Sigmoid colon (tissue), 7 donors: ENCODE results near the gene PBX3. TPM values are rescaled to one million over a fixed set of nuclear protein-coding genes. Genes with fewer than 3 reads are reported as not detected.
A peak's percentile ranks its signal among the peaks of the same experiment; 100 is the strongest.

Experiments
- DNase-seq: peaks from one replicate; pipeline ENCODE4 v3.0.0-alpha.2; 2019
- H3K27ac ChIP-seq, 4 donors: fragments of 200-600 bp; sonication (generic); one replicate each; pipeline ENCODE4 v1.5.1; 2016 to 2019; ENCODE audit warnings: mild to moderate bottlenecking in 1 of 4
- H3K27me3 ChIP-seq, 3 donors: fragments of 200-600 bp; sonication (generic); one replicate each; pipeline ENCODE4 v1.5.1; 2019; ENCODE audit warnings: mild to moderate bottlenecking in 1 of 3
- H3K36me3 ChIP-seq, 4 donors: fragments of 200-600 bp; sonication (generic); one replicate each; pipeline ENCODE4 v1.5.1; 2016 to 2019
- H3K4me1 ChIP-seq, 4 donors: fragments of 200-600 bp; sonication (generic); one replicate each; pipeline ENCODE4 v1.5.1; 2017 to 2019
- H3K4me3 ChIP-seq, 4 donors: fragments of 200-600 bp; sonication (generic); one replicate each; pipeline ENCODE4 v1.5.1; 2017 to 2019; ENCODE audit warnings: mild to moderate bottlenecking in 2 of 4, moderate library complexity in 1 of 4
- H3K9me3 ChIP-seq, 4 donors: fragments of 200-600 bp in 3 of 4; sonication (generic) in 3 of 4; one replicate each; pipeline versions ENCODE4 v1.5.1 to v1.6.1; 2013 to 2019
- CTCF ChIP-seq, 4 experiments: fragments of 450-650 bp in 3 of 4; fragments of 200-600 bp in 1 of 4; IDR thresholded peaks; one replicate each; pipeline ENCODE4 v1.5.1; 2016 to 2019; ENCODE audit warnings: antibody characterized with exemption in 4 of 4, mild to moderate bottlenecking in 3 of 4, moderate library complexity in 2 of 4
- EP300 ChIP-seq, 4 donors: sonication (generic); formaldehyde crosslinking; IDR thresholded peaks; one replicate each; pipeline ENCODE4 v1.6.1; 2017; ENCODE audit warnings: antibody characterized with exemption in 4 of 4
- POLR2A ChIP-seq, 2 donors: fragments of 450-650 bp; IDR thresholded peaks; one replicate each; pipeline ENCODE4 v1.6.1; 2016; ENCODE audit warnings: antibody characterized with exemption in 2 of 2, mild to moderate bottlenecking in 2 of 2, moderate library complexity in 2 of 2
- POLR2AphosphoS5 ChIP-seq, 4 donors: sonication (generic); formaldehyde crosslinking; IDR thresholded peaks; one replicate each; pipeline ENCODE4 v1.6.1; 2017; ENCODE audit warnings: antibody characterized with exemption in 4 of 4
- WGBS, 2 donors: extraction: QIAGEN DNeasy Blood & Tissue Kit; methylation state at CpG; one replicate each; pipeline ENCODE4 v1.1.7; 2013; 5-methylcytosine and 5-hydroxymethylcytosine counted together
- intact Hi-C: fragments of 100-400 bp; cut with DNase I; formaldehyde crosslinking; loops from one replicate; pipeline ENCODE4 v1.15.1; 2023
- polyA plus RNA-seq, 3 donors: library from polyadenylated mRNA; stranded (reverse); fragments of 200-250 nt; gene quantifications; one replicate each; pipeline ENCODE4 v1.2.3, GENCODE V29; 2013
- total RNA-seq, 4 donors: library from RNA; depleted of rRNA; stranded (reverse); fragments of >200 nt; gene quantifications; one replicate each; pipeline ENCODE4 v1.1.0, GENCODE V29; 2016
- donor health status: healthy with polysubstance abuse.
- donor health status: Bipolar disorder and iron deficiency.
- donor health status: healthy.

Gene PBX3
- total and polyA plus RNA-seq, 7 donors = 2.8 to 159 (median 90.6) TPM

GRCh38 chr9:125973547-125973946 lies 226.4 kb downstream of the PBX3 start:
- Histone ChIP-seq H3K36me3 (no peaks in the 10 kb centered on the region), H3K27ac (no peak overlapping the region), H3K9me3 (no peaks in the 10 kb centered on the region), H3K4me1 (no peaks in the 10 kb centered on the region), H3K27me3 (no peaks in the 10 kb centered on the region), H3K4me3 (no peak overlapping the region)
- WGBS, 2 donors = 85 to 88% methylated on average over 10 of the region's 10 CpGs
- DNase-seq = no peak
- intact Hi-C loops = no loop called here
- TF ChIP-seq POLR2A (IDR thresholded peaks at IDR 0.05) (no peak), EP300 (IDR thresholded peaks at IDR 0.05) (no peak), POLR2AphosphoS5 (IDR thresholded peaks at IDR 0.05) (no peak), CTCF (IDR thresholded peaks at IDR 0.05) (no peak)

- intact Hi-C loops = no loop called here
- WGBS, 2 donors = 91 to 94% methylated on average over 4 of the region's 4 CpGs
- H3K27ac ChIP-seq = no peak overlapping the region
- no peaks in the 10 kb centered on the region for H3K27me3 ChIP-seq
- H3K4me1 ChIP-seq = no peaks in the 10 kb centered on the region
- no peaks in the 10 kb centered on the region for H3K9me3 ChIP-seq
- H3K4me3 ChIP-seq = no peak overlapping the region
- no peak for DNase-seq
- TF ChIP-seq CTCF (IDR thresholded peaks at IDR 0.05) (no peak), POLR2AphosphoS5 (IDR thresholded peaks at IDR 0.05) (no peak), POLR2A (IDR thresholded peaks at IDR 0.05) (no peak), EP300 (IDR thresholded peaks at IDR 0.05) (no peak)
- no peaks in the 10 kb centered on the region for H3K36me3 ChIP-seq
Observed at GRCh38 chr9:125974705-125975104, 227.5 kb downstream of the PBX3 start.

GRCh38 chr9:125977223-125977622 lies 230.1 kb downstream of the PBX3 start:
- no peaks in the 10 kb centered on the region for H3K4me1 ChIP-seq
- no peaks in the 10 kb centered on the region for H3K27me3 ChIP-seq
- no peak for DNase-seq
- no peak for TF ChIP-seq EP300 (IDR thresholded peaks at IDR 0.05)
- no peak for TF ChIP-seq CTCF (IDR thresholded peaks at IDR 0.05)
- no peak for TF ChIP-seq POLR2A (IDR thresholded peaks at IDR 0.05)
- no peak for TF ChIP-seq POLR2AphosphoS5 (IDR thresholded peaks at IDR 0.05)
- no peak overlapping the region for H3K27ac ChIP-seq
- no peaks in the 10 kb centered on the region for H3K9me3 ChIP-seq
- intact Hi-C loops = no loop called here
- no peak overlapping the region for H3K4me3 ChIP-seq
- no peaks in the 10 kb centered on the region for H3K36me3 ChIP-seq

GRCh38 chr9:125979383-125979782 lies 232.2 kb downstream of the PBX3 start:
- DNase-seq = no peak
- no peaks in the 10 kb centered on the region for H3K9me3 ChIP-seq
- 95 to 98% methylated on average over 1 of the region's 1 CpG for WGBS, 2 donors
- intact Hi-C loops = no loop called here
- H3K36me3 ChIP-seq = no peaks in the 10 kb centered on the region
- H3K4me3 ChIP-seq = no peak overlapping the region
- no peaks in the 10 kb centered on the region for H3K27me3 ChIP-seq
- H3K27ac ChIP-seq = no peak overlapping the region
- no peaks in the 10 kb centered on the region for H3K4me1 ChIP-seq
- TF ChIP-seq POLR2A (IDR thresholded peaks at IDR 0.05) = no peak
- no peak for TF ChIP-seq POLR2AphosphoS5 (IDR thresholded peaks at IDR 0.05)
- no peak for TF ChIP-seq EP300 (IDR thresholded peaks at IDR 0.05)
- TF ChIP-seq CTCF (IDR thresholded peaks at IDR 0.05) = no peak

- intact Hi-C loops = no loop called here
- no peaks in the 10 kb centered on the region for H3K36me3 ChIP-seq
- no peak overlapping the region for H3K4me3 ChIP-seq
- DNase-seq = peak; percentile 53
- no peaks in the 10 kb centered on the region for H3K27me3 ChIP-seq
- H3K4me1 ChIP-seq = no peaks in the 10 kb centered on the region
- no peaks in the 10 kb centered on the region for H3K9me3 ChIP-seq
- no peak overlapping the region for H3K27ac ChIP-seq
- WGBS, 2 donors = 67 to 81% methylated on average over 8 of the region's 8 CpGs
- TF ChIP-seq CTCF (IDR thresholded peaks at IDR 0.05) (no peak), POLR2A (IDR thresholded peaks at IDR 0.05) (no peak), EP300 (IDR thresholded peaks at IDR 0.05) (no peak), POLR2AphosphoS5 (IDR thresholded peaks at IDR 0.05) (no peak)
Observed at GRCh38 chr9:125982798-125983406, 235.7 kb downstream of the PBX3 start.
